GM23338 (cell line): ENCODE measurements around the gene C4orf36. TPM values are rescaled to one million over a fixed set of nuclear protein-coding genes. Genes with fewer than 3 reads are reported as not detected.

Source experiments
- ATAC-seq: fragments of 200-7000 bp; cut with Tn5 transposase; 3 replicates; pipeline ENCODE4 v1.9.1; 2020
- DNase-seq: peaks from one replicate; pipeline ENCODE4 v3.0.0-alpha.2; 2015; ENCODE audit warnings: low spot score
- H2AFZ ChIP-seq: fragments of 200-600 bp; sonication (generic); 2 replicates; pipeline ENCODE4 v1.8.0; 2016; ENCODE audit warnings: antibody characterized with exemption, mild to moderate bottlenecking, moderate library complexity
- H3F3A ChIP-seq: fragments of 200-600 bp; sonication (generic); replicated peaks from 2 replicates; pipeline ENCODE4 v1.8.0; 2017; ENCODE audit warnings: antibody characterized with exemption, mixed run types, low read depth
- H3K27ac ChIP-seq: fragments of 200-600 bp; sonication (generic); 2 replicates; pipeline ENCODE4 v1.6.1; 2016; ENCODE audit warnings: low read depth
- H3K27me3 ChIP-seq: fragments of 200-600 bp; sonication (generic); 2 replicates; pipeline ENCODE4 v1.8.0; 2016; ENCODE audit warnings: mild to moderate bottlenecking, mixed run types, moderate library complexity; ENCODE audit not compliant: insufficient read depth
- H3K36me3 ChIP-seq: fragments of 200-600 bp; sonication (generic); 2 replicates; pipeline ENCODE4 v1.8.0; 2016; ENCODE audit warnings: mild to moderate bottlenecking; ENCODE audit not compliant: insufficient read depth
- H3K4me1 ChIP-seq: fragments of 200-600 bp; sonication (generic); 2 replicates; pipeline ENCODE4 v1.8.0; 2016; ENCODE audit warnings: mild to moderate bottlenecking, moderate library complexity; ENCODE audit not compliant: insufficient read depth
- H3K4me2 ChIP-seq: fragments of 200-600 bp; sonication (generic); 2 replicates; pipeline ENCODE4 v1.7.1; 2017; ENCODE audit warnings: mixed run types
- H3K4me3 ChIP-seq: fragments of 200-600 bp; sonication (generic); 2 replicates; pipeline ENCODE4 v1.6.1; 2016; ENCODE audit warnings: mixed run types
- H3K79me2 ChIP-seq: fragments of 200-600 bp; sonication (generic); replicated peaks from 2 replicates; pipeline ENCODE4 v1.8.0; 2017; ENCODE audit warnings: mild to moderate bottlenecking; ENCODE audit not compliant: insufficient read depth
- H3K9me2 ChIP-seq: fragments of 200-600 bp; sonication (generic); 2 replicates; pipeline ENCODE4 v1.8.0; 2017; ENCODE audit not compliant: insufficient read depth
- H4K20me1 ChIP-seq: fragments of 200-600 bp; sonication (generic); replicated peaks from 2 replicates; pipeline ENCODE4 v1.8.0; 2017; ENCODE audit warnings: mild to moderate bottlenecking; ENCODE audit not compliant: insufficient read depth
- H3K27ac Mint-ChIP-seq: 2 replicates; pipeline ENCODE4 v1.8.0; 2020; ENCODE audit warnings: inconsistent platforms, mild to moderate bottlenecking, moderate library complexity, mixed read lengths
- H3K27me3 Mint-ChIP-seq: 3 replicates; pipeline ENCODE4 v1.8.0; 2022; ENCODE audit warnings: low read depth, mild to moderate bottlenecking, moderate library complexity, mixed read lengths, inconsistent platforms; ENCODE audit not compliant: insufficient read depth, poor library complexity
- H3K36me3 Mint-ChIP-seq: 3 replicates; pipeline ENCODE4 v1.8.0; 2021; ENCODE audit warnings: low read depth, mild to moderate bottlenecking, inconsistent platforms, moderate library complexity, mixed read lengths
- H3K4me1 Mint-ChIP-seq: 3 replicates; pipeline ENCODE4 v1.8.0; 2020; ENCODE audit warnings: mild to moderate bottlenecking, inconsistent platforms, mixed read lengths
- H3K4me3 Mint-ChIP-seq: 3 replicates; pipeline ENCODE4 v1.8.0; 2021; ENCODE audit warnings: moderate library complexity, mild to moderate bottlenecking, inconsistent platforms, mixed read lengths
- H3K9me3 Mint-ChIP-seq: 3 replicates; pipeline ENCODE4 v1.8.0; 2020; ENCODE audit warnings: moderate library complexity, mild to moderate bottlenecking, inconsistent platforms, mixed read lengths
- CREB1 ChIP-seq: fragments of 250-450 bp; sonication (Bioruptor Pico); IDR thresholded peaks from 2 replicates; pipeline ENCODE4 v1.5.0; 2020; ENCODE audit warnings: low read depth, mild to moderate bottlenecking, moderate library complexity
- ETS1 ChIP-seq: IDR thresholded peaks from 2 replicates; pipeline ENCODE4 v1.6.1; 2016; ENCODE audit warnings: antibody characterized with exemption
- EZH2 ChIP-seq: fragments of 200-600 bp; sonication (generic); IDR thresholded peaks from one replicate; pipeline ENCODE4 v1.8.0; 2017; ENCODE audit warnings: antibody characterized with exemption, mild to moderate bottlenecking, low read depth; ENCODE audit not compliant: unreplicated experiment
- POLR2AphosphoS5 ChIP-seq: IDR thresholded peaks from 2 replicates; pipeline ENCODE4 v1.6.1; 2016; ENCODE audit warnings: antibody characterized with exemption, low read depth
- REST ChIP-seq: IDR thresholded peaks from one replicate; pipeline ENCODE4 v1.6.1; 2018; ENCODE audit warnings: antibody characterized with exemption; ENCODE audit not compliant: unreplicated experiment
- STAT1 ChIP-seq: IDR thresholded peaks from one replicate; pipeline ENCODE4 v1.6.1; 2016; ENCODE audit warnings: antibody characterized with exemption; ENCODE audit not compliant: unreplicated experiment
- ZNF331 ChIP-seq: fragments of 250-450 bp; sonication (Bioruptor Pico); IDR thresholded peaks from 2 replicates; pipeline ENCODE4 v1.5.0; 2020; ENCODE audit warnings: low read depth, mild to moderate bottlenecking, moderate library complexity
- ZNF462 ChIP-seq: fragments of 250-450 bp; sonication (Bioruptor Pico); IDR thresholded peaks from 2 replicates; pipeline ENCODE4 v1.5.0; 2020; ENCODE audit warnings: mild to moderate bottlenecking, moderate library complexity
- polyA plus RNA-seq: library from polyadenylated mRNA; unstranded; fragments of >200 nt; fragmentation: Nextera tagmentation; extraction: Ambion mirVana; gene quantifications from 2 replicates; pipeline ENCODE4 v1.2.1, GENCODE V29; 2016
- total RNA-seq: library from RNA; depleted of rRNA; stranded (reverse); fragments of >200 nt; shearing (Covaris generic); gene quantifications from 2 replicates; pipeline ENCODE4 v1.2.3, GENCODE V29; 2014
- TF ChIP-seq, protein P1 (sequence below), 2 experiments: fragments of 200-600 bp in 1 of 2; sonication (generic) in 1 of 2; conservative IDR thresholded peaks; 2 replicates each; pipeline versions ENCODE4 v1.5.1 to v1.6.1; 2016 to 2017; ENCODE audit warnings: antibody characterized with exemption in 2 of 2, low read depth in 2 of 2, mild to moderate bottlenecking in 2 of 2, moderate library complexity in 1 of 2

C4orf36 gene
- total and polyA plus RNA-seq, 2 experiments from 2014 or later, result 1.1 to 1.6 TPM

DNA sequence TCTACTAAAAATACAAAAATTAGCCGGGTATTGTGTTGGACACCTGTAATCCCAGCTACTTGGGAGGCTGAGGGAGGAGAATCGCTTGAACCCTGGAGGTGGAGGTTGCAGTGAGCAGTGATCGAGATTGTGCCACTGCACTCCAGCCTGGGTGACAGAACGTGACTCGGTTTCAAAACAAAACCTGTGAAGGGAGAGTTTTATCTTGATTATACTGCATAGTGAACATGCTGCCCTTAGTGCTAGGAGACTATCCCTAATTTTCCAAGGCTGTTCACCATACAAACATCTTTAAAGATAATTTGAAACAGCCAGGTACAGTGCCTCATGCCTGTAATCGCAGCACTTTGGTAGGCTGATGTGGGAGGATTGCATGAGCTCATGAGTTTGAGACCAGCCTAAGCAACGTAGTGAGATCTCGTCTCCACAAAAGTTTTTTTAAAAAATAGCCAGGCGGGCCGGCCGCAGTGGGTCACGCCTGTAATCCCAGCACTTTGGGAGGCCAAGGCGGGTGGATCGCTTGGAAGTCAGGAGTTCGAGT lies 48.8 kb upstream of the C4orf36 start (continued):
- TF ChIP-seq EZH2 (no peak), ETS1 (no peak), STAT1 (no peak), CREB1 (CRISPR knock-in tag) (no peak)

DNA sequence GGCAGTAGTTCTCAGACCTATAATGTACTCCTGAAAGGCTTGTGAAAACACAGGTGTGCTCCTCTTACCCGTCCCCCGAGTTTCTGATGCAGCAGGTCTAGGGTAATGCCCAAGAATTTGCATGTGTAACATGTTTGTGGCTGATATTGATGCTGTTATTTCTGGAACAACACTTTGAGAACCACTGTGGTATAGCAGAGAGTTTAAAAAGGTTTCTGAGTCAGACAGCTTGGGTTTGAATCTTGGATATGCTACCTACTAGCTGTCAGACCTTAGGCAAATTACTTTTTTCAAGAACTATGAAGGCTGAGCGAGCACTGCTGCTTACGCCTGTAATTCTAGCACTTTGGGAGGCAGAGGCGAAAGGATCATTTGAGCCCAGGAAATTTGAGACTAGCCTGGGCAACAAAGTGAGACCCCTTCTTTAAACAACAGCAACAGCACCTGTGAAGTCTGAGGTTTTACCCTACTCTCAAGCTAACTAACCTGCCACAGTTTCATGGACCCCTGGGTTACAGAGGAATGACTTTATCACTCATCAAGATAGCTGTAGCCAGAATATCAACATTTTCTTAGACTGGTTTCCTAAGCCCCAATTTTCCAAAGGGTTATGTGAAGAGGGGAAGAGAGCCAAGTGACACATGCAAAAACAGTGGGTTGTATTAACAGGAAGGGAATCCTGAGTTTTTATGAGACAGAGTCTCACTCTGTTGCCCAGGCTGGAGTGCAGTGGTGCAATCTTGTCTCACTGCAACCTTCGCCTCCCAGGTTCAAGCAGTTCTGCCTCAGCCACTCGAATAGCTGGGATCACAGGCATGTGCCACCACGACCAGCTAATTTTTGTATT lies 47.7 kb upstream of the C4orf36 start:
- Histone ChIP-seq H2AFZ (no peak overlapping the region), H3K79me2 (peaks cover 89% of the 10 kb centered on the region), H3K4me2 (peak overlapping the region; percentile 10; the same call in 1 of the 2 replicates), H3F3A (peaks cover 6% of the 10 kb centered on the region), H3K27ac (peak overlapping the region; percentile 46; the same call in 1 of the 2 replicates), H3K4me1 (peaks cover 47% of the 10 kb centered on the region), H3K36me3 (no peaks in the 10 kb centered on the region), H3K9me2 (no peaks in the 10 kb centered on the region), H3K4me3 (no peak overlapping the region), H4K20me1 (peaks cover 14% of the 10 kb centered on the region), H3K27me3 (no peaks in the 10 kb centered on the region)
- Mint-ChIP-seq H3K27me3 (peaks cover 11% of the 10 kb centered on the region), H3K27ac (peak overlapping the region; percentile 74; the same call in 1 of the 2 replicates), H3K4me3 (peak overlapping the region; percentile 45), H3K9me3 (no peaks in the 10 kb centered on the region; the same call in 2 of the 3 replicates), H3K36me3 (peaks cover 2% of the 10 kb centered on the region; the same call in 1 of the 3 replicates), H3K4me1 (peaks cover 47% of the 10 kb centered on the region)
- DNase-seq (no peak), ATAC-seq (no peak)
- TF ChIP-seq ZNF331 (CRISPR knock-in tag) (no peak), REST (no peak), ZNF462 (CRISPR knock-in tag) (no peak), CREB1 (CRISPR knock-in tag) (no peak), POLR2AphosphoS5 (no peak)
- TF ChIP-seq, protein P1, sequence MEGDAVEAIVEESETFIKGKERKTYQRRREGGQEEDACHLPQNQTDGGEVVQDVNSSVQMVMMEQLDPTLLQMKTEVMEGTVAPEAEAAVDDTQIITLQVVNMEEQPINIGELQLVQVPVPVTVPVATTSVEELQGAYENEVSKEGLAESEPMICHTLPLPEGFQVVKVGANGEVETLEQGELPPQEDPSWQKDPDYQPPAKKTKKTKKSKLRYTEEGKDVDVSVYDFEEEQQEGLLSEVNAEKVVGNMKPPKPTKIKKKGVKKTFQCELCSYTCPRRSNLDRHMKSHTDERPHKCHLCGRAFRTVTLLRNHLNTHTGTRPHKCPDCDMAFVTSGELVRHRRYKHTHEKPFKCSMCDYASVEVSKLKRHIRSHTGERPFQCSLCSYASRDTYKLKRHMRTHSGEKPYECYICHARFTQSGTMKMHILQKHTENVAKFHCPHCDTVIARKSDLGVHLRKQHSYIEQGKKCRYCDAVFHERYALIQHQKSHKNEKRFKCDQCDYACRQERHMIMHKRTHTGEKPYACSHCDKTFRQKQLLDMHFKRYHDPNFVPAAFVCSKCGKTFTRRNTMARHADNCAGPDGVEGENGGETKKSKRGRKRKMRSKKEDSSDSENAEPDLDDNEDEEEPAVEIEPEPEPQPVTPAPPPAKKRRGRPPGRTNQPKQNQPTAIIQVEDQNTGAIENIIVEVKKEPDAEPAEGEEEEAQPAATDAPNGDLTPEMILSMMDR (conservative IDR thresholded peaks at IDR 0.05; ENCODE audit: low read depth in 2 of 2), result no peak
